Lower leg skin (tissue), 3 donors: ENCODE data around the gene P4HA1.
"Not testable (repeated sequence)": the region's sequence is repeated elsewhere in the genome, so short reads cannot be mapped to it uniquely, and the experiment has no call there.

Experiments used
- POLR2A ChIP-seq, 2 donors: fragments of 450-650 bp; IDR thresholded peaks; one replicate each; pipeline ENCODE4 v1.6.1; 2016 to 2017; ENCODE audit warnings: antibody characterized with exemption in 2 of 2, mild to moderate bottlenecking in 1 of 2, moderate library complexity in 1 of 2
- TF ChIP-seq, protein P1 (sequence below), 3 donors: fragments of 450-650 bp; IDR thresholded peaks; one replicate each; pipeline ENCODE4 v1.5.1; 2016; ENCODE audit warnings: antibody characterized with exemption in 3 of 3, mild to moderate bottlenecking in 3 of 3, moderate library complexity in 2 of 3

DNA sequence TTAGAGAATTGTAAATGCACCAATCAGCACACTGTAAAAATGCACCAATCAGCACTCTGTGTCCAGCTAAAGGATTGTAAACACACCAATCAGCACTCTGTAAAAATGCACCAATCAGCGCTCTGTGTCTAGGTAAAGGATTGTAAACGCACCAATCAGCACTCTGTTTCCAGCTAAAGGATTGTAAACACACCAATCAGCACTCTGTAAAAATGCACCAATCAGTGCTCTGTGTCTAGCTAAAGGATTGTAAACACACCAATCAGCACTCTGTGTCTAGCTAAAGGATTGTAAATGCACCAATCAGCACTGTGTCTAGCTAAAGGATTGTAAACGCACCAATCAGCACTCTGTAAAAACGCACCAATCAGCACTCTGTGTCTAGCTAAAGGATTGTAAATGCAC lies 12.6 kb upstream of the P4HA1 start:
- not testable (repeated sequence) for TF ChIP-seq POLR2A (IDR thresholded peaks at IDR 0.05)
- TF ChIP-seq, protein P1, sequence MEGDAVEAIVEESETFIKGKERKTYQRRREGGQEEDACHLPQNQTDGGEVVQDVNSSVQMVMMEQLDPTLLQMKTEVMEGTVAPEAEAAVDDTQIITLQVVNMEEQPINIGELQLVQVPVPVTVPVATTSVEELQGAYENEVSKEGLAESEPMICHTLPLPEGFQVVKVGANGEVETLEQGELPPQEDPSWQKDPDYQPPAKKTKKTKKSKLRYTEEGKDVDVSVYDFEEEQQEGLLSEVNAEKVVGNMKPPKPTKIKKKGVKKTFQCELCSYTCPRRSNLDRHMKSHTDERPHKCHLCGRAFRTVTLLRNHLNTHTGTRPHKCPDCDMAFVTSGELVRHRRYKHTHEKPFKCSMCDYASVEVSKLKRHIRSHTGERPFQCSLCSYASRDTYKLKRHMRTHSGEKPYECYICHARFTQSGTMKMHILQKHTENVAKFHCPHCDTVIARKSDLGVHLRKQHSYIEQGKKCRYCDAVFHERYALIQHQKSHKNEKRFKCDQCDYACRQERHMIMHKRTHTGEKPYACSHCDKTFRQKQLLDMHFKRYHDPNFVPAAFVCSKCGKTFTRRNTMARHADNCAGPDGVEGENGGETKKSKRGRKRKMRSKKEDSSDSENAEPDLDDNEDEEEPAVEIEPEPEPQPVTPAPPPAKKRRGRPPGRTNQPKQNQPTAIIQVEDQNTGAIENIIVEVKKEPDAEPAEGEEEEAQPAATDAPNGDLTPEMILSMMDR (IDR thresholded peaks at IDR 0.05), result not testable (repeated sequence)
